Endometrium (tissue), 2 donors: ENCODE measurements around the gene CLEC20A.
"Not testable (repeated sequence)": the region's sequence is repeated elsewhere in the genome, so short reads cannot be mapped to it uniquely, and the experiment has no call there.

Source experiments
- FAIRE-seq: peaks from 2 replicates; lab custom pipeline; 2012; peaks lifted over from hg19 to GRCh38; lab: Jason Lieb, UNC
- donor health status: control.
- donor health status: control.

CLEC20A gene

GRCh38 chr1:178528953-178529335, 32.2 kb upstream of the CLEC20A start:
- no peak for FAIRE-seq

- FAIRE-seq: no peak
These were observed 31.6 kb upstream of the CLEC20A start for GRCh38 chr1:178528228-178528952.

GRCh38 chr1:178527117-178527516, 30.4 kb upstream of the CLEC20A start:
- no peak for FAIRE-seq

- FAIRE-seq: no peak
These were observed 24.5 kb upstream of the CLEC20A start for GRCh38 chr1:178521241-178521640.

- FAIRE-seq: no peak
These were observed 24.0 kb upstream of the CLEC20A start for GRCh38 chr1:178520803-178521202.

GRCh38 chr1:178518894-178519293, 22.1 kb upstream of the CLEC20A start:
- FAIRE-seq: no peak

GRCh38 chr1:178516110-178516509, 19.3 kb upstream of the CLEC20A start:
- FAIRE-seq: no peak

- FAIRE-seq: no peak
These were observed 16.7 kb upstream of the CLEC20A start for GRCh38 chr1:178513278-178513983.

- no peak for FAIRE-seq
These were observed 16.0 kb upstream of the CLEC20A start, which contains the start of gene TEX35 for GRCh38 chr1:178512566-178513277. TEX35 (plus strand) TSS chr1:178513109; CDS start chr1:178513189, 80 bp downstream.

GRCh38 chr1:178510155-178510554, 13.4 kb upstream of the CLEC20A start:
- FAIRE-seq: no peak

GRCh38 chr1:178509414-178510007, 12.7 kb upstream of the CLEC20A start:
- FAIRE-seq: no peak

- FAIRE-seq: no peak
These were observed 9.9 kb upstream of the CLEC20A start for GRCh38 chr1:178506669-178507068.

GRCh38 chr1:178506177-178506576, 9.4 kb upstream of the CLEC20A start:
- FAIRE-seq: no peak

GRCh38 chr1:178504286-178504685, 7.5 kb upstream of the CLEC20A start:
- no peak for FAIRE-seq

- no peak for FAIRE-seq
These were observed 7.1 kb upstream of the CLEC20A start for GRCh38 chr1:178503849-178504248.

- FAIRE-seq: not testable (repeated sequence)
These were observed 6.6 kb upstream of the CLEC20A start for GRCh38 chr1:178503316-178503715.

- no peak for FAIRE-seq
These were observed 6.1 kb upstream of the CLEC20A start for GRCh38 chr1:178502856-178503255.

GRCh38 chr1:178502330-178502714, 5.6 kb upstream of the CLEC20A start:
- no peak for FAIRE-seq

- FAIRE-seq: no peak
These were observed 5.1 kb upstream of the CLEC20A start for GRCh38 chr1:178501705-178502329.

GRCh38 chr1:178500936-178501554, 4.3 kb upstream of the CLEC20A start:
- FAIRE-seq: no peak

- no peak for FAIRE-seq
These were observed 3.5 kb upstream of the CLEC20A start for GRCh38 chr1:178500091-178500770.
